CD4-positive, alpha-beta memory T cell (primary cell): ENCODE data around the gene HYCC2. TPM values are rescaled to one million over a fixed set of nuclear protein-coding genes. Genes with fewer than 3 reads are reported as not detected.
A peak's percentile ranks its signal among the peaks of the same experiment; 100 is the strongest.

Experiments used
- CTCF ChIA-PET: fragments of 350-600 bp; sonication (Branson Sonifier 250); formaldehyde crosslinking; loops from one replicate; lab custom pipeline; 2021; ENCODE audit warnings: inconsistent platforms; ENCODE audit not compliant: partially characterized antibody; lab: Charles Lee
- POLR2A ChIA-PET: fragments of 350-600 bp; sonication (Branson Sonifier 250); formaldehyde crosslinking; loops from one replicate; lab custom pipeline; 2021; ENCODE audit not compliant: partially characterized antibody; lab: Charles Lee
- DNase-seq, 5 donors: peaks; one replicate each; pipeline versions ENCODE4 v3.0.0 to v3.0.0-alpha.2; 2020 to 2022; ENCODE audit warnings: mixed read lengths in 1 of 5
- H3K27ac ChIP-seq: one replicate; pipeline ENCODE4 v1.7.0; 2013; ENCODE audit warnings: low read depth, low read length
- H3K27me3 ChIP-seq: 2 replicates; pipeline ENCODE4 v1.7.0; 2013; ENCODE audit warnings: mild to moderate bottlenecking, low read length, moderate library complexity; ENCODE audit not compliant: insufficient read depth
- H3K36me3 ChIP-seq: 2 replicates; pipeline ENCODE4 v1.7.0; 2013; ENCODE audit warnings: mild to moderate bottlenecking, low read length, moderate library complexity; ENCODE audit not compliant: insufficient read depth
- H3K4me1 ChIP-seq: 2 replicates; pipeline ENCODE4 v1.7.0; 2013; ENCODE audit warnings: mild to moderate bottlenecking, low read length, moderate library complexity; ENCODE audit not compliant: insufficient read depth
- H3K4me3 ChIP-seq, 2 donors: one replicate each; pipeline ENCODE4 v1.7.0; 2013; ENCODE audit warnings: low read length in 2 of 2, mild to moderate bottlenecking in 1 of 2
- H3K9me3 ChIP-seq, 2 donors: one replicate each; pipeline ENCODE4 v1.7.0; 2013; ENCODE audit warnings: low read length in 2 of 2, control low read depth in 1 of 2; ENCODE audit not compliant: control insufficient read depth in 1 of 2
- H3K27ac Mint-ChIP-seq, 7 donors: one replicate each; pipeline ENCODE4 v1.8.0; 2020 to 2021; ENCODE audit warnings: mixed read lengths in 7 of 7, mild to moderate bottlenecking in 6 of 7, inconsistent platforms in 3 of 7, moderate library complexity in 3 of 7
- H3K27me3 Mint-ChIP-seq, 2 donors: one replicate each; pipeline ENCODE4 v1.8.0; 2020 to 2021; ENCODE audit warnings: mixed read lengths in 2 of 2
- H3K36me3 Mint-ChIP-seq, 2 donors: one replicate each; pipeline ENCODE4 v1.8.0; 2020 to 2021; ENCODE audit warnings: mixed read lengths in 2 of 2, inconsistent platforms in 1 of 2, mild to moderate bottlenecking in 1 of 2
- H3K4me1 Mint-ChIP-seq, 4 donors: one replicate each; pipeline ENCODE4 v1.8.0; 2020 to 2021; ENCODE audit warnings: mixed read lengths in 4 of 4, mild to moderate bottlenecking in 1 of 4
- H3K4me3 Mint-ChIP-seq, 8 donors: one replicate each; pipeline ENCODE4 v1.8.0; 2020 to 2021; ENCODE audit warnings: mixed read lengths in 8 of 8, mild to moderate bottlenecking in 7 of 8, moderate library complexity in 6 of 8, inconsistent platforms in 3 of 8
- H3K9me3 Mint-ChIP-seq, 8 donors: one replicate each; pipeline ENCODE4 v1.8.0; 2020 to 2021; ENCODE audit warnings: mixed read lengths in 8 of 8, mild to moderate bottlenecking in 5 of 8, inconsistent platforms in 3 of 8, moderate library complexity in 1 of 8
- intact Hi-C: fragments of 100-400 bp; cut with micrococcal nuclease; formaldehyde crosslinking; loops from one replicate; pipeline ENCODE4 v1.15.1; 2023
- polyA plus RNA-seq, 2 donors: library from polyadenylated mRNA; unstranded; fragments of 300-500 nt; fragmentation: Illumina TruSeq; gene quantifications; one replicate each; pipeline ENCODE4 v1.2.3, GENCODE V29; 2021
- total RNA-seq, 2 experiments: library from RNA; stranded (reverse); gene quantifications; one replicate each; pipeline ENCODE4 v1.2.3, GENCODE V29; 2021

The HYCC2 gene
- total and polyA plus RNA-seq, 4 experiments from 2014 or later = 23.5 to 36.4 (median 29.1) TPM

DNA sequence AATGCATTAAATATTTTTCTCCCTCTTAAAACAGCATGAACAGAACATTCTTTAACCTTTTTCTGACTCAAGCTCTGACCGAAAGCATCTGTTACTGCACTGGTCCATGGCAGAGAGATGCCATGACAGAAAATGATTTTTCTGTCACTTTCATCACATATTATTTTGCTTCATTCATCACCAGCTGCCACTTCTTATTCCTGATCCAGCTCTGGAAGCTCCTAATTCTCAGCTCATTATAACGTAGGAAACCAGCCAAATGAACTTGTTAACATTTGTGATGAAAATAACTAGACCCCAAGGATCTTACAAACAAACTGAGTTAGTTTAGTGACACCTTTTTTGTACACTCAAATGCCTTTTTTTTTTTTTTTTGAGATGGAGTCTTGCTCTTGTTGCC is 36.9 kb upstream of the HYCC2 start:
- ChIA-PET CTCF (interaction anchor here (1.0 to 2.3 kb wide), 4 partner anchors 10 to 50 kb away, joined by 3 to 11 read pairs (median 4); no protein-coding TSS in a partner anchor), POLR2A (interaction anchor here (0.9 to 1.6 kb wide), 3 partner anchors 9 to 39 kb away, joined by 3 to 10 read pairs (median 3); partner anchors contain the start of gene CFLAR)
- Mint-ChIP-seq H3K27ac (no peak overlapping the region), H3K27me3 (no peaks in the 10 kb centered on the region), H3K4me3 (no peak overlapping the region), H3K4me1 (peaks cover 1 to 9% (median 4%) of the 10 kb centered on the region in 4 donors), H3K9me3 (peaks cover 0 to 2% (median 0%) of the 10 kb centered on the region in 8 donors), H3K36me3 (peaks cover 0 to 9% of the 10 kb centered on the region in 2 donors)
- Histone ChIP-seq H3K27me3 (no peaks in the 10 kb centered on the region), H3K9me3 (no peaks in the 10 kb centered on the region), H3K36me3 (no peaks in the 10 kb centered on the region), H3K27ac (no peak overlapping the region), H3K4me3 (no peak overlapping the region), H3K4me1 (peaks cover 4% of the 10 kb centered on the region)
- no peak for DNase-seq
- intact Hi-C loops = no loop called here

DNA sequence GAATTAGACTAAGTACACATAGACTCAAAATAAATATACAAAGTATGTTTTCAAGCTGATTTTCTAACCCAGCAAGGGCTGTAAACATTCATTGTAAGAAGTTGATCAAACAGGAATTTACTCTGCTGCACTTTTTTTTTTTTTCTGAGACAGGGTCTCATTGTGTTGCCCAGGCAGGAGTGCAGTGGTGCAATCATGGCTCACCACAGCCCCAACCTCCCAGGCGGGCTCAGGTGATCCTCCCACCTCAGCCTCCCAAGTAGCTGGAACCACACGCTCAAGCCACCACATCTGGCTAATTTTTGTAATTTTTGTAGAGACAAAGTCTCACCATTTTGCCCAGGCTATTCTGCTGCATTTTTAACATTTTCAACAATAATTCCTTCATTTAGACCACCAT is 36.2 kb upstream of the HYCC2 start:
- H3K4me3 ChIP-seq = no peak overlapping the region

DNA sequence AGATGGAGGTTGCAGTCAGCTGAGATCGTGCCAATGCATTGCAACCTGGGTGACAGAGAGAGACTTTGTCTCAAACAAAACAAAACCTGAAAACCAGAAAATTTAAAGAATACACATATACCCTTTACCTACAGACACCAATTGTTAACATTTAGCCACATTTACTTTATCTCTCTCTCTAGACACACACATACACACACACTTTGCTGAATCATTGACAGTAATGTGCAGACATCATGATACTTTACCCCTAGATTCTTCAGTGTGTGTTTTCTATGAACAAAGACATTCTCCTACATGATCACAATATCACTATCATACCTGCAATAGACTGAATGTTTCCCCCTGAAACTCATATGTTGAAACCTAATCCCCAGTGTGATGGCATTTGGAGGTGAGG is 34.3 kb upstream of the HYCC2 start:
- POLR2A ChIA-PET = no interaction called here
- Histone ChIP-seq H3K4me1 (no peaks in the 10 kb centered on the region), H3K9me3 (no peaks in the 10 kb centered on the region), H3K27me3 (no peaks in the 10 kb centered on the region), H3K36me3 (no peaks in the 10 kb centered on the region), H3K27ac (no peak overlapping the region), H3K4me3 (no peak overlapping the region)
- Mint-ChIP-seq H3K36me3 (peaks cover 0 to 9% of the 10 kb centered on the region in 2 donors), H3K9me3 (peaks cover 0 to 2% (median 0%) of the 10 kb centered on the region in 8 donors), H3K4me1 (peaks cover 0 to 2% (median 0%) of the 10 kb centered on the region in 4 donors), H3K27me3 (no peaks in the 10 kb centered on the region), H3K4me3 (no peak overlapping the region), H3K27ac (no peak overlapping the region)
- CTCF ChIA-PET = no interaction called here
- intact Hi-C loops = no loop called here
- no peak for DNase-seq

More for the DNA sequence above, 36.2 kb upstream of the HYCC2 start:
- H3K27me3 Mint-ChIP-seq = no peaks in the 10 kb centered on the region
- H3K4me1 ChIP-seq = no peaks in the 10 kb centered on the region
- CTCF ChIA-PET = interaction anchor here (1.0 to 2.3 kb wide), 4 partner anchors 10 to 50 kb away, joined by 3 to 11 read pairs (median 4); no protein-coding TSS in a partner anchor
- H3K4me1 Mint-ChIP-seq = peaks cover 0 to 6% (median 4%) of the 10 kb centered on the region in 4 donors
- no peak overlapping the region for H3K4me3 Mint-ChIP-seq
- H3K9me3 ChIP-seq = no peaks in the 10 kb centered on the region
- H3K36me3 Mint-ChIP-seq = peaks cover 0 to 9% of the 10 kb centered on the region in 2 donors
- H3K36me3 ChIP-seq = no peaks in the 10 kb centered on the region
- DNase-seq = no peak
- POLR2A ChIA-PET = interaction anchor here (0.9 to 1.6 kb wide), 3 partner anchors 9 to 38 kb away, joined by 3 to 10 read pairs (median 3); partner anchors contain the start of gene CFLAR
- peaks cover 0 to 2% (median 0%) of the 10 kb centered on the region in 8 donors for H3K9me3 Mint-ChIP-seq
- H3K27ac Mint-ChIP-seq = no peak overlapping the region
- no peak overlapping the region for H3K27ac ChIP-seq
- intact Hi-C loops = no loop called here
- H3K27me3 ChIP-seq = no peaks in the 10 kb centered on the region

DNA sequence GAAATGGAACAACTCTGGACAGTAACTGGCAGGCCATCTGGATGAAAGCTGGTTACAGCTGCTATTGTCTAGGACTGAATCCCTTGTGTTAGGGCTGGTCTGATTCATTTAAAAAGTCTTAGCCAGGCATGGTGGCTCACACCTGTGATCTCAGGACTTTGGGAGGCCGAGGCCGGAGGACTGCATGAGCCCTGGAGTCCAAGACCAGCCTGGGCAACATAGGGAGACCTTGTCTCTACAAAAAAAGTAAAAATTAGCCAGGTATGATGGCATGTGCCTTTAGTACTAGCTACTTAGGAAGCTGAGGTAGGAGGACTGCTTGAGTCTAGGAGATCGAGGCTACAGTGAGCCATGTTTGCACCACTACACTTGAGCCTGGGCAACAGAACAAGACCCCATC is 29.0 kb upstream of the HYCC2 start:
- H3K27me3 Mint-ChIP-seq = no peaks in the 10 kb centered on the region
- Histone ChIP-seq H3K4me3 (no peak overlapping the region), H3K27me3 (no peaks in the 10 kb centered on the region), H3K27ac (no peak overlapping the region), H3K4me1 (no peaks in the 10 kb centered on the region), H3K36me3 (no peaks in the 10 kb centered on the region), H3K9me3 (no peaks in the 10 kb centered on the region)
- intact Hi-C loops = no loop called here
- H3K4me3 Mint-ChIP-seq = no peak overlapping the region
- H3K27ac Mint-ChIP-seq = no peak overlapping the region
- POLR2A ChIA-PET = interaction anchor here (0.6 kb wide), 1 partner anchor 31 kb away, joined by 4 read pairs; no protein-coding TSS in a partner anchor
- DNase-seq = no peak
- CTCF ChIA-PET = interaction anchor here (3.1 kb wide), 1 partner anchor 58 kb away, joined by 12 read pairs; no protein-coding TSS in a partner anchor
- H3K4me1 Mint-ChIP-seq = no peaks in the 10 kb centered on the region
- peaks cover 0 to 2% of the 10 kb centered on the region in 2 donors for H3K36me3 Mint-ChIP-seq
- H3K9me3 Mint-ChIP-seq = no peaks in the 10 kb centered on the region

DNA sequence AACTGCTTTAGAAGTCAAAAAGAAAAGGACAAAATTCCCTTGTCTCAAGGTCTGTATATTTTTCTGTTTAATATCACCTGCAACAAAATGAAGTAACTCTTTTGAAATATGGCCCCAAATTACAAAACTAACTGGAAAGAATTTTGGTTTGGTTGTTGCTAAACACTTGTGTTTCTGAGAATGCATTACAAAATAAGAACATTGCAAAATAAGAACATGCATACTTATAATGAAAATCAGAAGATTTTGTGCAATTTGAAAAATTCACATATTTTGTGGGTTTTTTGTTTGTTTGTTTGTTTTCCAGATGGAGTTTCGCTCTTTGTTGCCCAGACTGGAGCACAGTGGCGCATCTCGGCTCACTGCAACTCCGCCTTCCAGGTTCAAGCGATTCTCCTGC is 22.1 kb upstream of the HYCC2 start:
- Histone ChIP-seq H3K27me3 (no peaks in the 10 kb centered on the region), H3K9me3 (no peaks in the 10 kb centered on the region), H3K4me3 (no peak overlapping the region), H3K4me1 (no peaks in the 10 kb centered on the region), H3K36me3 (no peaks in the 10 kb centered on the region), H3K27ac (no peak overlapping the region)
- CTCF ChIA-PET = interaction anchor here (1.5 kb wide), 1 partner anchor 25 kb away, joined by 3 read pairs; no protein-coding TSS in a partner anchor
- Mint-ChIP-seq H3K27me3 (no peaks in the 10 kb centered on the region), H3K36me3 (peaks cover 0 to 6% of the 10 kb centered on the region in 2 donors), H3K27ac (no peak overlapping the region), H3K9me3 (no peaks in the 10 kb centered on the region), H3K4me3 (no peak overlapping the region), H3K4me1 (peaks cover 0 to 2% (median 0%) of the 10 kb centered on the region in 4 donors)
- DNase-seq = no peak
- intact Hi-C loops = no loop called here
- POLR2A ChIA-PET = no interaction called here

DNA sequence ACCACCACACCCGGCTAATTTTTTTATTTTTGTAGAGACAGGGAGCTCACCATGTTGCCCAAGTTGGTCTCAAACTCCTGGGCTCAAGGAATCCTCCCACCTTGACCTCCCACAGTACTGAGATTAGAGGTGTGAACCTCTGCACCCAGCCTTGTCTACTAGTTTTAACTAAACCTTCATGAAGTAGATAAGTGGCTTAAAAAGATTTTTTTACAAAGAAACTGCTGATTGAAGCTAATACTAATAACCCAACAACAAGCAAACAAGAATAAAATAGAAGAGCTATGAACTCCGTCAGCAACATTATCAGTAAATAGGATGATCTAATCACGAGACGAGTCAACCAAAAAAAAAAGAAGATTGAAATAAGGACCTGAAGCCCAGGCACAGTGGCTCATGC is 19.1 kb upstream of the HYCC2 start:
- no peaks in the 10 kb centered on the region for H3K9me3 Mint-ChIP-seq
- peak overlapping the region in 3 of 7 donors; percentile 8 to 57 (median 52) for H3K27ac Mint-ChIP-seq
- intact Hi-C loops = no loop called here
- POLR2A ChIA-PET = interaction anchor here (0.6 to 0.7 kb wide), 2 partner anchors 27 to 759 kb away, joined by 3 to 4 read pairs; no protein-coding TSS in a partner anchor
- no peak overlapping the region for H3K4me3 Mint-ChIP-seq
- no peak for DNase-seq
- no peaks in the 10 kb centered on the region for H3K27me3 Mint-ChIP-seq
- CTCF ChIA-PET = interaction anchor here (0.6 to 1.1 kb wide), 7 partner anchors 11 to 355 kb away, joined by 3 to 4 read pairs (median 3); no protein-coding TSS in a partner anchor
- peaks cover 13 to 16% of the 10 kb centered on the region in 2 donors for H3K36me3 Mint-ChIP-seq
- Histone ChIP-seq H3K36me3 (no peaks in the 10 kb centered on the region), H3K9me3 (no peaks in the 10 kb centered on the region), H3K27me3 (no peaks in the 10 kb centered on the region), H3K4me1 (no peaks in the 10 kb centered on the region), H3K4me3 (no peak overlapping the region), H3K27ac (no peak overlapping the region)
- peaks cover 0 to 2% (median under 1%) of the 10 kb centered on the region in 4 donors for H3K4me1 Mint-ChIP-seq

DNA sequence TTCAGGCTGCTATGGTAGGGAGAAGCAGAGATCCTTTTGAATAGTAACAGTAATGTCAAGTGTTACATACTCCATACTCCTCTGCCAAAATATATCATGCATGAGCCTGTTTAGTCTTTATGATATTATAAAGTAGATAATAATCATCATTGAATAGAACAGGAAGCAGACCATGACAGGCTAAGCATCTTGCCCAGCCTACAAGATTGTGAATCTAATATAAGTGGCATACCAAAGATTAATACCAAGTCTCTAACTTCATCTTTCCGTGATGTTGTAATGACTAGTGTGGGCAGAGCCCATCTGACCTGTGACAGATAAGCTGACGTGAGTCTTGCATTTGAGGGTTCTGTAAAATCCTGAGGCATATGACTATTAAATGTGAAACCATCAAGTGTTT is 13.4 kb upstream of the HYCC2 start:
- H3K36me3 ChIP-seq = peaks cover 6% of the 10 kb centered on the region
- no peaks in the 10 kb centered on the region for H3K4me1 ChIP-seq
- no peak overlapping the region for H3K27ac ChIP-seq
- ChIA-PET CTCF (interaction anchor here (0.9 to 1.2 kb wide), 2 partner anchors 73 to 122 kb away, joined by 3 to 6 read pairs; no protein-coding TSS in a partner anchor), POLR2A (interaction anchor here (2.2 kb wide), 1 partner anchor 31 kb away, joined by 9 read pairs; the partner anchor contains the start of gene CFLAR)
- DNase-seq = no peak
- Mint-ChIP-seq H3K36me3 (peaks cover 27 to 39% of the 10 kb centered on the region in 2 donors), H3K27ac (peak overlapping the region in 1 of 7 donors; percentile 14), H3K27me3 (no peaks in the 10 kb centered on the region), H3K4me1 (peaks cover 0 to 7% (median 4%) of the 10 kb centered on the region in 4 donors), H3K4me3 (no peak overlapping the region), H3K9me3 (no peaks in the 10 kb centered on the region)
- no peak overlapping the region for H3K4me3 ChIP-seq
- intact Hi-C loops = no loop called here
- H3K27me3 ChIP-seq = no peaks in the 10 kb centered on the region
- H3K9me3 ChIP-seq = no peaks in the 10 kb centered on the region
